HL-60 (cell line): ENCODE measurements around the gene MTA2.

Experiments used
- DNase-seq, 2 experiments: peaks; one replicate each; pipeline ENCODE4 v3.0.0-alpha.2; 2010 to 2020; ENCODE audit warnings: low read depth in 1 of 2, low spot score in 1 of 2
- H3K27ac ChIP-seq: fragments of 250-450 bp; sonication (Bioruptor Pico); replicated peaks from 2 replicates; pipeline ENCODE4 v1.5.1; 2020; ENCODE audit warnings: mild to moderate bottlenecking, moderate library complexity
- H3K27me3 ChIP-seq: fragments of 250-450 bp; sonication (Bioruptor Pico); 2 replicates; pipeline ENCODE4 v1.5.1; 2021; ENCODE audit warnings: mild to moderate bottlenecking, moderate library complexity; ENCODE audit not compliant: insufficient read depth, poor library complexity, severe bottlenecking
- H3K4me3 ChIP-seq: replicated peaks from 2 replicates; pipeline ENCODE4 v1.5.1; 2011; ENCODE audit warnings: mild to moderate bottlenecking, control low read depth, low read length; ENCODE audit not compliant: insufficient read depth
- GABPA ChIP-seq: IDR thresholded peaks from 2 replicates; pipeline ENCODE4 v1.6.1; 2012; ENCODE audit warnings: low read depth
- POLR2AphosphoS5 ChIP-seq: IDR thresholded peaks from 2 replicates; pipeline ENCODE4 v1.6.1; 2012; ENCODE audit warnings: low read depth
- REST ChIP-seq: IDR thresholded peaks from 2 replicates; pipeline ENCODE4 v1.6.1; 2012; ENCODE audit warnings: low read depth; ENCODE audit not compliant: insufficient replicate concordance
- SPI1 ChIP-seq: IDR thresholded peaks from 2 replicates; pipeline ENCODE4 v1.6.1; 2012; ENCODE audit warnings: low read depth, mild to moderate bottlenecking, borderline replicate concordance
- TF ChIP-seq, protein P1 (sequence below): IDR thresholded peaks from one replicate; pipeline ENCODE4 v1.5.1; 2011; ENCODE audit warnings: low read length, control low read depth, inconsistent platforms; ENCODE audit not compliant: insufficient read depth

The MTA2 gene

GRCh38 chr11:62627713-62628112 lies 26.0 kb upstream of the MTA2 start:
- Histone ChIP-seq H3K27me3 (no peaks in the 10 kb centered on the region), H3K4me3 (no peak overlapping the region), H3K27ac (no peak overlapping the region)
- TF ChIP-seq, protein P1, sequence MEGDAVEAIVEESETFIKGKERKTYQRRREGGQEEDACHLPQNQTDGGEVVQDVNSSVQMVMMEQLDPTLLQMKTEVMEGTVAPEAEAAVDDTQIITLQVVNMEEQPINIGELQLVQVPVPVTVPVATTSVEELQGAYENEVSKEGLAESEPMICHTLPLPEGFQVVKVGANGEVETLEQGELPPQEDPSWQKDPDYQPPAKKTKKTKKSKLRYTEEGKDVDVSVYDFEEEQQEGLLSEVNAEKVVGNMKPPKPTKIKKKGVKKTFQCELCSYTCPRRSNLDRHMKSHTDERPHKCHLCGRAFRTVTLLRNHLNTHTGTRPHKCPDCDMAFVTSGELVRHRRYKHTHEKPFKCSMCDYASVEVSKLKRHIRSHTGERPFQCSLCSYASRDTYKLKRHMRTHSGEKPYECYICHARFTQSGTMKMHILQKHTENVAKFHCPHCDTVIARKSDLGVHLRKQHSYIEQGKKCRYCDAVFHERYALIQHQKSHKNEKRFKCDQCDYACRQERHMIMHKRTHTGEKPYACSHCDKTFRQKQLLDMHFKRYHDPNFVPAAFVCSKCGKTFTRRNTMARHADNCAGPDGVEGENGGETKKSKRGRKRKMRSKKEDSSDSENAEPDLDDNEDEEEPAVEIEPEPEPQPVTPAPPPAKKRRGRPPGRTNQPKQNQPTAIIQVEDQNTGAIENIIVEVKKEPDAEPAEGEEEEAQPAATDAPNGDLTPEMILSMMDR, result no peak
- TF ChIP-seq REST (no peak), POLR2AphosphoS5 (no peak), GABPA (no peak), SPI1 (no peak)
- DNase-seq, result no peak

DNA sequence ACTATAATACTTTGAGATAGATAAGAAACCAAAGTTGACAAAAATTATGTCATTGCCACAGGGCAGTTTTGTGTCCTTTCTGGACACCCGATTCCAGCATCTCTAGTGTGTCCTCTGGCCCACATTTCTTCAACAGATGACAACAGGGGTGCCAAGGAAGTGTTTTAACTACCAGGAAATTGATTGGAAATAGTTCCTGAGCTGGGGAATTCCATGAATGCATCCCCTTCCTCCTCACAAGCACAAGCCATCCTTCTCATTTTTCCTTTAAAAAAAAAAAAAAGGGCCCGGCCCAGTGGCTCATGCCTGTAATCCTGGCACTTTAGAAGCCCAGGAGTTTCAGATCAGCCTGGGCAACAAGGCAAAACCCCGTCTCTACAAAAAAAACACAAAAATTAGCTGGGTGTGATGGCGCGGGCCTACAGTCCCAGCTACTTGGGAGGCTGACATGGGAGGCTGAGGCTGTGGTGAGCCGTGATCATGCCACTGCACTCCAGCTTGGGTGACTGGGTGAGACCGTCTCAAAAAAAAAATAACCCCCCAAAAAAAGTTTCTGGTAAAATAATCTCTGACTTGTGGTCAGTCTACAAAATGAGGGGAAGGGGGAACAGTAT lies 20.9 kb upstream of the MTA2 start:
- no peak for TF ChIP-seq POLR2AphosphoS5
- TF ChIP-seq SPI1, result no peak
- TF ChIP-seq, protein P1, result no peak
- no peak for TF ChIP-seq REST
- no peak for TF ChIP-seq GABPA
- Histone ChIP-seq H3K4me3 (peak overlapping the region; percentile 70; the same call in 1 of the 2 replicates), H3K27me3 (no peaks in the 10 kb centered on the region), H3K27ac (peak overlapping the region; percentile 67)
- no peak for DNase-seq

DNA sequence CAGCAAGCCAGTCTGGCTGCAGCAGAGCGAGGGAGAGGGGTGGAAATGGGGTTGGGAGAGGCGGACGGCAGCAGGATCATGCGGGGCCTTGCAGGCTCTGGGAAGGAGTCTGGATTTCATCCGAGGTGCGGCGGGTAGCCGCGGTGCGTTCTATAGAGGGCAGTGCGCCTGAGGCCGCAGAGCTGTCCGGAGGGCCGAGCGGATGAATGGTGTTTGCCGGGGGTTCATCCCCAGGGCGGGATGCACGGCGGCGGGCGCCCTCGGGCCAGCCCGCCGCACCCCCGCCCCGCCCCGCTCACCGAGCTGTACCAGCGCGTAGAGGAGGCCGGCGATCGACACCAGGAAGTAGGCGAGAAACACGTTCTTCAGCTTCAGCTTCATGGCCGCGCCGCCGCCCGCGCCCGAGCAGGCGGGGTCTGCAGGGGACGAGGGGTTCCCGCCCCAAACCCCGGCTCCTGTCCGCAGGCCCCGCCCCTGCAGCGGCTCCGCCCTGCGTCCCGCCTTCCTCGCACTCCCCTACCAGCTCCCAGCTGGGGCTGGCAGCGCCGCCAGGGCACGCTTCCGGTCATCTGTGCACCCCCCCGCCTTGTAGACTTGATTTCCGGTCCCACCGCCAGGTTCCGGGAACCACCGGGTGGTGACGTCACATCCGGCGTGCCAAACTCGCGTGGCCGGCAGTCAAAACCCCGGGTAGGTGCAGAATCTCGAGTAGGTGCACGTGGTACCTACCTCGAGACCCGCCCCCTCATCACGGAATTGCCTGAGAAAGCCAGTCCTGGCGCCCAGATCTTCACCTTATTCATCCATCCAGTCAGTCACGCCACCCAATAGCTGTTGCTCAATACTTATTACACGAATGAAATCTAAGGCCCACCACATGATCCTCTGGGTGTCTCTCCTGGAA lies 20.2 kb upstream of the MTA2 start, which contains the start of gene B3GAT3:
B3GAT3 (minus strand) TSS at position 420 of the 904 bp plus-strand sequence; CDS start at position 381, 39 bp downstream.
- H3K27ac ChIP-seq, result peak within 1 kb of the TSS; percentile 67
- peak; percentile 97 to 99 for DNase-seq
- no peaks in the 10 kb centered on the region for H3K27me3 ChIP-seq
- peak within 1 kb of the TSS; percentile 70 for H3K4me3 ChIP-seq
- peak; percentile 94 for TF ChIP-seq GABPA
- TF ChIP-seq, protein P1, result no peak
- TF ChIP-seq POLR2AphosphoS5, result peak; percentile 69
